ENCODE results near the gene TERT.

The TERT gene

GRCh38 chr5:1325191-1325741, 30.4 kb upstream of the TERT start:
- H3K9me3 ChIP-seq (ENCODE audit: control insufficient read depth, low read length) = no peaks in the 10 kb centered on the region
- peaks cover 57% of the 10 kb centered on the region for H3K36me3 ChIP-seq (ENCODE audit: control insufficient read depth, insufficient read depth, low read length)
- no peaks in the 10 kb centered on the region for H3K27me3 ChIP-seq (replicated peaks; ENCODE audit: control insufficient read depth, insufficient read depth, low read length, poor library complexity, severe bottlenecking)
- no peak for DNase-seq
- no peak overlapping the region for H3K27ac ChIP-seq (ENCODE audit: insufficient read depth, low read length, poor library complexity, severe bottlenecking)
- H3K4me1 ChIP-seq (ENCODE audit: control insufficient read depth, insufficient read depth, low read length, poor library complexity, severe bottlenecking) = no peaks in the 10 kb centered on the region
- H3K4me3 ChIP-seq (ENCODE audit: insufficient read depth, low read depth, low read length, poor library complexity, severe bottlenecking) = no peak overlapping the region

DNA sequence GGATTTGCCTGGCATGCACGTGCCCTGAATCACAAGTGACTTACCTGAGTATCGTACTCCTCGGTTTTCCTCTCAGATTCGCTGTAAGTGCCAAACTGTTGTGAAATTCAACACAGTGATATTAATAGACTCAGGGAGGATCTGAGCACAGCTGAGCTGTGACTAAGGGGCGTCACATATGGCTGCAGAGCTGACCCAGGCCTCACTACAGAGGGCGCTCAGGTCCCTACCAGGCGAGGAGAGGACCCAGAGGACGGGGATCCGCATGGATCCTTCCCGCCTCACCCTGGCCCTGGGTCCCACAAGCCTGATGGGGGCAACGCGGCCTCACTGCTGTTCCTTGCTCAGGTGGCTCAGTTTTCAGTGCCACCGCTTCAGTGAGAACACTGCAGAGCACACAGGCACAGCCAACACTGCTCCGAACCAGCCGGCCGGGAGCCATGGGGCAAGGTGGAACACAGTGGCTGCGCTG, 29.9 kb upstream of the TERT start:
- Histone ChIP-seq H3K4me3 (ENCODE audit: insufficient read depth, low read depth, low read length, poor library complexity, severe bottlenecking) (no peak overlapping the region), H3K9me3 (ENCODE audit: control insufficient read depth, low read length) (no peaks in the 10 kb centered on the region), H3K4me1 (ENCODE audit: control insufficient read depth, insufficient read depth, low read length, poor library complexity, severe bottlenecking) (no peaks in the 10 kb centered on the region), H3K27ac (ENCODE audit: insufficient read depth, low read length, poor library complexity, severe bottlenecking) (no peak overlapping the region), H3K27me3 (replicated peaks; ENCODE audit: control insufficient read depth, insufficient read depth, low read length, poor library complexity, severe bottlenecking) (no peaks in the 10 kb centered on the region), H3K36me3 (ENCODE audit: control insufficient read depth, insufficient read depth, low read length) (peaks cover 57% of the 10 kb centered on the region)
- DNase-seq = no peak

- Histone ChIP-seq H3K4me1 (ENCODE audit: control insufficient read depth, insufficient read depth, low read length, poor library complexity, severe bottlenecking) (no peaks in the 10 kb centered on the region), H3K27me3 (replicated peaks; ENCODE audit: control insufficient read depth, insufficient read depth, low read length, poor library complexity, severe bottlenecking) (no peaks in the 10 kb centered on the region), H3K4me3 (ENCODE audit: insufficient read depth, low read depth, low read length, poor library complexity, severe bottlenecking) (no peak overlapping the region), H3K27ac (ENCODE audit: insufficient read depth, low read length, poor library complexity, severe bottlenecking) (no peak overlapping the region), H3K36me3 (ENCODE audit: control insufficient read depth, insufficient read depth, low read length) (peaks cover 57% of the 10 kb centered on the region), H3K9me3 (ENCODE audit: control insufficient read depth, low read length) (no peaks in the 10 kb centered on the region)
- no peak for DNase-seq
Measured at GRCh38 chr5:1324301-1324700, 29.4 kb upstream of the TERT start.

- DNase-seq = no peak
- Histone ChIP-seq H3K4me3 (ENCODE audit: insufficient read depth, low read depth, low read length, poor library complexity, severe bottlenecking) (no peak overlapping the region), H3K36me3 (ENCODE audit: control insufficient read depth, insufficient read depth, low read length) (peaks cover 53% of the 10 kb centered on the region)
Measured at GRCh38 chr5:1323803-1324173, 28.9 kb upstream of the TERT start.

GRCh38 chr5:1322955-1323802, 28.3 kb upstream of the TERT start:
- H3K27ac ChIP-seq (ENCODE audit: insufficient read depth, low read length, poor library complexity, severe bottlenecking) = no peak overlapping the region
- no peaks in the 10 kb centered on the region for H3K4me1 ChIP-seq (ENCODE audit: control insufficient read depth, insufficient read depth, low read length, poor library complexity, severe bottlenecking)
- no peak overlapping the region for H3K4me3 ChIP-seq (ENCODE audit: insufficient read depth, low read depth, low read length, poor library complexity, severe bottlenecking)
- H3K36me3 ChIP-seq (ENCODE audit: control insufficient read depth, insufficient read depth, low read length) = peaks cover 59% of the 10 kb centered on the region
- H3K9me3 ChIP-seq (ENCODE audit: control insufficient read depth, low read length) = no peaks in the 10 kb centered on the region
- no peak for DNase-seq
- no peaks in the 10 kb centered on the region for H3K27me3 ChIP-seq (replicated peaks; ENCODE audit: control insufficient read depth, insufficient read depth, low read length, poor library complexity, severe bottlenecking)

More at GRCh38 chr5:1323803-1324173, 28.9 kb upstream of the TERT start:
- Histone ChIP-seq H3K9me3 (ENCODE audit: control insufficient read depth, low read length) (no peaks in the 10 kb centered on the region), H3K4me1 (ENCODE audit: control insufficient read depth, insufficient read depth, low read length, poor library complexity, severe bottlenecking) (no peaks in the 10 kb centered on the region), H3K27ac (ENCODE audit: insufficient read depth, low read length, poor library complexity, severe bottlenecking) (no peak overlapping the region), H3K27me3 (replicated peaks; ENCODE audit: control insufficient read depth, insufficient read depth, low read length, poor library complexity, severe bottlenecking) (no peaks in the 10 kb centered on the region)

- peaks cover 62% of the 10 kb centered on the region for H3K36me3 ChIP-seq (ENCODE audit: control insufficient read depth, insufficient read depth, low read length)
Measured at GRCh38 chr5:1322036-1322900, 27.4 kb upstream of the TERT start.

DNA sequence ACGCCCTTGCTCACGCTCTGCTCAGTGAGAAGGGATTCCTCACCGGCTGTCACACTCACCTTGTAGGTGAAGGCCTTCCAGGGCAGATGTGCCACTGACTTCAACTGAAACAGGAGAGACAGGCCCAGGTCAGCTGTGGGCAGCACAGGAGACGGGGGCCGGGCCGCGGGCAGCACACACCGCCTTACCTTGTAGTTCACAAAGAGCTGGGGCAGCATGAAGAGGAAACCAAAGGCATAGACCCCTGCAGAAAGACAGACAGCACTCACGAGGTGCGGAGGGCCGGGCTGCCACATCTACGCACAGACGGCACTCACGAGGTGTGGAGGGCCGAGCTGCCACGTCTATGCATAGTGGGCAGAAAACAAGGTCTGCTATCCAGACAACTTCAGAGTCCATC, 26.7 kb upstream of the TERT start:
- DNase-seq = no peak
- H3K4me1 ChIP-seq (ENCODE audit: control insufficient read depth, insufficient read depth, low read length, poor library complexity, severe bottlenecking) = peaks cover 4% of the 10 kb centered on the region
- no peak overlapping the region for H3K27ac ChIP-seq (ENCODE audit: insufficient read depth, low read length, poor library complexity, severe bottlenecking)
- no peaks in the 10 kb centered on the region for H3K9me3 ChIP-seq (ENCODE audit: control insufficient read depth, low read length)
- H3K36me3 ChIP-seq (ENCODE audit: control insufficient read depth, insufficient read depth, low read length) = peaks cover 62% of the 10 kb centered on the region
- H3K4me3 ChIP-seq (ENCODE audit: insufficient read depth, low read depth, low read length, poor library complexity, severe bottlenecking) = no peak overlapping the region
- no peaks in the 10 kb centered on the region for H3K27me3 ChIP-seq (replicated peaks; ENCODE audit: control insufficient read depth, insufficient read depth, low read length, poor library complexity, severe bottlenecking)

More at GRCh38 chr5:1322036-1322900, 27.4 kb upstream of the TERT start:
- H3K27me3 ChIP-seq (replicated peaks; ENCODE audit: control insufficient read depth, insufficient read depth, low read length, poor library complexity, severe bottlenecking) = no peaks in the 10 kb centered on the region
- H3K27ac ChIP-seq (ENCODE audit: insufficient read depth, low read length, poor library complexity, severe bottlenecking) = no peak overlapping the region
- no peaks in the 10 kb centered on the region for H3K9me3 ChIP-seq (ENCODE audit: control insufficient read depth, low read length)
- H3K4me3 ChIP-seq (ENCODE audit: insufficient read depth, low read depth, low read length, poor library complexity, severe bottlenecking) = no peak overlapping the region
- DNase-seq = no peak
- no peaks in the 10 kb centered on the region for H3K4me1 ChIP-seq (ENCODE audit: control insufficient read depth, insufficient read depth, low read length, poor library complexity, severe bottlenecking)

DNA sequence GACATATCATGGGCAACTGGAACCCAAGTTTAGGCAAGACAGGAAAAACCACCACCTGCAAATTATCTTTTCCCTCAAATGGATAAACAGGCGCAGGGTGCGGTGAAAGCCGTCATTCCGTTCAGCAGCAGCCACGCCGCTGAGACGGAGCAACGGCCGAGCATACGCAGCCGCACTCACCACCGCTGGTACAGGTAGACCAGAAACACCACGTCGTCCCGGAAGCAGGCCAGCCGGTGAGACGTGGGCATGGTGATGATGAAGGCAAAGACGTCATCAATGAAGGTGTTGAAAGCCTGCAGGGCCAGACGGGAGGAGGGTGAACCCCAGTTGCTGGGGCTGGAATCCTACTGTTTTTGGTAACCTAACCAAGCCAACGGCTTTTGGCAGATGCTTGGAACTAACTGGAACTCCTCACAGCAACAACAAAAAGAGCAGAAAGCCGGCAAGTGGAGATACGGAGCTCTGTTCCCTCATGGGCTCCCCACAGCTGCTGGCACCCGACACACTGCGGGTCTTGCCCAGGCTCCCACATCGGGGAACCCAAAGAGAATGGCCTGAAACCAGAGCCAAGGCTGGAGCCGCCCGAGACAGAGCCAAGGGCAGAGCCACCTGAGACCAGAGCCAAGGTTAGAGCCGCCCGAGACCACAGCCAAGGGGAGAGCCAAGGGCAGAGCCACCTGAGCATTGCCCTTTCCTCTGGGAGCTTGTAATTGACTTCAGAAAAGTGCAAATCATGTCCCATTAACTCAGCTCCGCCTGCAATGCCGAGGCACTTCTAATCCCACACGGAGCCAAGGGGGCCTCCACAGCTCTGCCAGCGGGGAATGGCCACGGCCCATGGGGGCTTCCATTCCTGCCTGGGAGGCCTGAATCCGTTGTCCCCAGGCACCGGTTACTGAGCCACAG, 25.8 kb upstream of the TERT start:
- H3K27ac ChIP-seq (ENCODE audit: insufficient read depth, low read length, poor library complexity, severe bottlenecking) = no peak overlapping the region
- no peak for DNase-seq

DNA sequence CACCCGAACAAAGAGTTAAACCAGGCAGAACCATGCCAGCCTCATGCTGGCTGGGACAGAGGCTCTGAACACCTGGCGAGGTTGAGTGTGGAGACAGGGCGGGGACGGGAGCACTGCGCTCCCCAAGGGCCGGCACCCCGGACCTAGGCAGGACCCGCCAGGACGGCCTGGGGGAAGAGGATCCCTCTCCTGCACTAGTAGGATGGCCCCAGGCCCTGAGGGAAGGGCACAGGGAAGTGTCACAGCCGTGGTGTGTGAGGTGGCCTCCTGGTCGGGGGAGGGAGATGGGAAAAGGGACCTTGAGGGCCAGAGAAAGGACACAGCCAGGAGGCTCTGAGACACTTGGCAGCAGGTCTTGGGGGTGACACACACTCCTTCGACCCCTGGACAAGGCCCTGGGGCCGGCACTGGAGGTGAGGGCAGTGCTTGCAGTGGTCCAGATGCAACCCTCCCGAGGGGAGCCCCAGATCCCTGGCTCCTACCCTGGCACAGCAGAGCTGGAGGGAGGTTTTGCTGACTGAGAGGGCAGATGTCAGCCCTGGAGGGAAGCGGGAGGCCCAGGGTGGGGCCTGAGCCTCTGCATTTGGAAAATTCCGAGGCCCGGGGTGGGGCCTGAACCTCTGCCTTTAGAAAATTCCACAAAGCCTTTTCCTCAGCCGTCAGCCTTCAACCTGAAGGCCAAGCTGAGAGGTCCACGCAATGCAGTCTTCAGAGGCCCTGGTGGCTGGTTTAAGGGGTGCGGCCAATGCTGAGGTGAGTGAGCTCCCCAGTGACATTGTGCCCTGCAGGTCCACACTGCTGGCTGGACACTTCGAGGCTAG, 24.8 kb upstream of the TERT start:
- DNase-seq = no peak
- Histone ChIP-seq H3K27me3 (replicated peaks; ENCODE audit: control insufficient read depth, insufficient read depth, low read length, poor library complexity, severe bottlenecking) (no peaks in the 10 kb centered on the region), H3K4me3 (ENCODE audit: insufficient read depth, low read depth, low read length, poor library complexity, severe bottlenecking) (no peak overlapping the region), H3K4me1 (ENCODE audit: control insufficient read depth, insufficient read depth, low read length, poor library complexity, severe bottlenecking) (peaks cover 22% of the 10 kb centered on the region), H3K9me3 (ENCODE audit: control insufficient read depth, low read length) (no peaks in the 10 kb centered on the region), H3K36me3 (ENCODE audit: control insufficient read depth, insufficient read depth, low read length) (peaks cover 45% of the 10 kb centered on the region), H3K27ac (ENCODE audit: insufficient read depth, low read length, poor library complexity, severe bottlenecking) (no peak overlapping the region)

More for the DNA sequence above, 25.8 kb upstream of the TERT start:
- Histone ChIP-seq H3K36me3 (ENCODE audit: control insufficient read depth, insufficient read depth, low read length) (peaks cover 55% of the 10 kb centered on the region), H3K4me1 (ENCODE audit: control insufficient read depth, insufficient read depth, low read length, poor library complexity, severe bottlenecking) (peaks cover 11% of the 10 kb centered on the region), H3K9me3 (ENCODE audit: control insufficient read depth, low read length) (no peaks in the 10 kb centered on the region), H3K4me3 (ENCODE audit: insufficient read depth, low read depth, low read length, poor library complexity, severe bottlenecking) (no peak overlapping the region), H3K27me3 (replicated peaks; ENCODE audit: control insufficient read depth, insufficient read depth, low read length, poor library complexity, severe bottlenecking) (no peaks in the 10 kb centered on the region)

Data from effector memory CD4-positive, alpha-beta T cell (primary cell).